ENCODE measurements around the gene HES1.

The HES1 gene

DNA sequence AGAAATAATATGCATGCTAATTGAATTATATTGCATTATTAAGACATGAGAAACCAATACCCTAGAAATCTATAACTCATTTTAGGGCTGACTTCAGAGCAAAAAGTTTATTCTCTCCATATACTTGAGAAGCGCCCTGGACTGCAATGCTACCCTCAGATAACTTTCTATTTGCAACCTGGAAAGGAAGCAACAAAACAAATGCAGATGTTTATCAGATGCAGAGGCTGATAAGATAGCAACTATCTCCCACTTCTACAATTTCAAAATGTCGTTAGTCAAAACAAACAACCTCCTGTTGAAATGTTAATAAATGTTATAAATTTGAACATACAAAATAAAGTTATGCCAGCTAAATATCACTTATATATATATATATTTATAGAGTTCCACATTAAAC, 34.8 kb downstream of the HES1 start:
- DNase-seq: no peak

DNA sequence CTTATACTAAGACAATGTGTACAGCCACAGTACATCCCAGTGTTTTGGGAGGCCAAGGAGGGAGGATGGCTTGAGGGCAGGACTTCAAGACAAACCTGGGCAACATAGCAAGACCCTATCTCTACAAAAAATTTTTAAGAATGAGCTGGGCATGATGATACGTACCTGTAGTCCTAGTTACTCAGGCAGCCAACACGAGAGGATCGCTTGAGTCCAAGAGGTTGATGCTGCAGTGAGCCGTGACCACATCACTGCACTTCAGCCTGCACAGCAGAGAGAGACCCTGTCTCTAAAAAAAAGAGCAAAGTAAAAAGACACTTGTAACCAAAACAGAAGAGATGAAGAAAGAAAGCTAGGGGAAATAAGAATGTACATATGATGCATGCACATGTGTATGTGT, 38.5 kb downstream of the HES1 start:
- DNase-seq: no peak

DNA sequence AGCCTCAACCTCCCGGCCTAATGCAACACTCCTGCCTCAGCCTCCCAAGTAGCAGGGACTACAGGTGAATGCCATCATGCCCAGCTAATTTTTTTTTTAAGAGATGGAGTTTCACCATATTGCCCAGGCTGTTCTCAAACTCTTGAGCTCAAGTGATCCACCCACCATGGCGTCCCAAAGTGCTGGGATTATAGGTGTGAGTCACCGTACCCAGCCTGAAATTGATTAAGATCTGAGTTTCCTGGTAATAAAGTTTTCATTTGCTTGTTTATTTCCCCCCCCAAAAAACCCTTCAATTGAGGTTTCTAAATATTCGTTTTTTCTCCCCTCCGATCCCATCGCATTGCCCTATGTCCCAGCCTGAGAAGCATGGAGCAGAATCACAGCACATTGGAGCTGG, 39.0 kb downstream of the HES1 start:
- no peak for DNase-seq

DNA sequence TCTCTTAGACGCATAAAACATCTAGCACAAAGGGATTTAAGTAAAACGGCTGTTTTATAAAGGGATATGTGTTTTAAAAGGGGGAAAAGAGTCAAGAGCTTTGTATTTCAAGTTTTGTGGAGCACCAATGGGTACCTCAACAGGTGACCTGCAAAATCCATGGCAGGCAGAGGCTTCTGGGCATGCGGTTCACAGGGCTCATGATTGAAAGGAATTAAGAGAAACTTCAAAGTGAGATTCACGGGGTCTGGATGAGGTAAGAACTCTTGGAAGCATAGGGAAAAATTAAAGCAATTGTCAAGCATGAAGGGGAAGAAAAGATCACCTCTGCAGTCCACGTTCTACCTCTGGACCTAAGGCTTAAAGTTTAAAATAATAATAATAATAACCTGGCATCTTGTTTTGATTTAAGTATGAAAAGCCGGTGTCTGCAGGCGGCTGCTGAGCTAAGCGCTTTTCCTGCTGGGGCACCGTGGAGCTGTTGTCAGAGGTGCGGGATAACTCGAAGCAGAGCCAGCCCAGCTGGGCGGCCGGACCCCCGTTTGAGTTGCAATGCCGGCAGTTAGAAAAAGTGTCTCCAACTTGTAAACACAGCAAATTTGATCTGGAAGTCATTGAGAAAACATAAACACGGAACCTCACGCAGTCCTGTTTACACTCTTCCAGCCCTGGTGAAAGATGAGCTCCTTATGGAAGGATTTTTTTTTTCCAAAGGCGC, 40.5 kb downstream of the HES1 start:
- no peak for DNase-seq

DNA sequence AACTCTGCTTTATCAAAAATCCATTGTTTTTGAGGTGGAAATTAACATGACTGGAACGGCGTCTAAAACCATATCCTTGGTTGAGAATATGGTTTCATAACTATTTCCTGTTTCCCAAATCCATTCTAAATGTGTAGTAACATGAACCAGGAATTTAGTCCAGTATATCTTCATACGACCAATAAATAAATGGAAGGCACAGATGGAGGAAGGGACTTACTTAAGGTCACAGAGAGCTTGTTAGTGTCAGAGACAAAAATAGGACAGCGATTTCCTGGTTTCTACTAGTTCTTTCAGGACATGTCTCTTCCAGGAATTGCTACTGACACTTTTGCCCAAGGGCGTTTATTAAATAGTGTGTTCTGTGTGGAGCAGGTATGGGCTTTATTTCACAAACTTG, 41.2 kb downstream of the HES1 start:
- DNase-seq: no peak

DNA sequence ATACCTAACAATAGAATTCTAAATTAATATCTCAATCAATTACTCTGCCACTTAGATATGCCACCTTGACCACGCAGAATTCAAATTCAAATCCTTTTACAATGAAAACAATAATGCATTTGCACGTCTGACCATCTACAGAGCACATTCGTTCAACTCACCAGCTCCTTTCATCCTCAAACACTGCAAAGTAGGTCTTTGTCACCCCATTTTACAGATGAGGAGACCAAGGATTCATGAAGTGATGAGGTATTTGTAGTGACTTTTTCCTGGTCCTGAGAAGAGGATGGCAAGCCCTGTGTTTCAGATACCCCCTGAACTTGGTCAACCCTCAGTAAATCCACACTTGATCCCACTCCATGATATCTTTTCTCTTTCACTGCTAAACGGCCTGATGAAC, 42.2 kb downstream of the HES1 start:
- DNase-seq: no peak

DNA sequence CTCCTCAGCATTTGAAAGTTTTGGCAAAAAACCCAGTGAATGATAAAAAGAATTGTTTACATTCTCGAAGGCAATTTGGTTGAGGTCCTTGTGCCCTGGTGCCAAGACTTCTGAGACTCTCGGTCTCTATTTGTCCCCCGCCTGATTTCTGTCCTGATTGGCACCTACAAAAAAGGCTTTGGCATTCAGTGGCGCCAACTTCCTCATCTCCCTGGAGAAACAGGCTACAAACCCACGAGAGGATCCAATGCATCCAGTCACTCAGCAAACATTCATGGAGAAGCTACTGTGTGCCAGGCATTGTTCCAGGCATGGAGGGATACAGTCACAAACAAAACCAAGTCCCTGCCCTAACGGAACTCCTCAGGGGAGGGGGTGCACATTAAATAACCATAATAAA, 42.7 kb downstream of the HES1 start:
- no peak for DNase-seq

DNA sequence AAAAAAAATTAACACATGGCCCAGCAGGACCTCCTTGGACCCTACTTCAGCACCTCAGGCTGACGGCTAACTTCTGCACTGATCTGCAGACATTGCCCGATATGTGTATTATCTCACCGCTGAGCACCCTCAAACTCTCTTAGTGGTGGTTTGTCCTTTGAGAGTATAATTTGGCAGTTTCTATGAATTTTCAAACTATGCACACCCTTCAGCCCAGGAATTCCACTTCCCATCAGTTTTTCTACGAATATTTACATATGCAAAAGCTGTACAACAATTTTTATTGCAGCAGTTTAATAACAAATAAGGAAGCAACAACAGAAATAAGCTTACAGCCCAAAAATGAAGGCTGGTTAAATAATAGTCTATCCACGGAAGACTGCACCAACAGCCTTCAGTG, 44.6 kb downstream of the HES1 start:
- DNase-seq: no peak

DNA sequence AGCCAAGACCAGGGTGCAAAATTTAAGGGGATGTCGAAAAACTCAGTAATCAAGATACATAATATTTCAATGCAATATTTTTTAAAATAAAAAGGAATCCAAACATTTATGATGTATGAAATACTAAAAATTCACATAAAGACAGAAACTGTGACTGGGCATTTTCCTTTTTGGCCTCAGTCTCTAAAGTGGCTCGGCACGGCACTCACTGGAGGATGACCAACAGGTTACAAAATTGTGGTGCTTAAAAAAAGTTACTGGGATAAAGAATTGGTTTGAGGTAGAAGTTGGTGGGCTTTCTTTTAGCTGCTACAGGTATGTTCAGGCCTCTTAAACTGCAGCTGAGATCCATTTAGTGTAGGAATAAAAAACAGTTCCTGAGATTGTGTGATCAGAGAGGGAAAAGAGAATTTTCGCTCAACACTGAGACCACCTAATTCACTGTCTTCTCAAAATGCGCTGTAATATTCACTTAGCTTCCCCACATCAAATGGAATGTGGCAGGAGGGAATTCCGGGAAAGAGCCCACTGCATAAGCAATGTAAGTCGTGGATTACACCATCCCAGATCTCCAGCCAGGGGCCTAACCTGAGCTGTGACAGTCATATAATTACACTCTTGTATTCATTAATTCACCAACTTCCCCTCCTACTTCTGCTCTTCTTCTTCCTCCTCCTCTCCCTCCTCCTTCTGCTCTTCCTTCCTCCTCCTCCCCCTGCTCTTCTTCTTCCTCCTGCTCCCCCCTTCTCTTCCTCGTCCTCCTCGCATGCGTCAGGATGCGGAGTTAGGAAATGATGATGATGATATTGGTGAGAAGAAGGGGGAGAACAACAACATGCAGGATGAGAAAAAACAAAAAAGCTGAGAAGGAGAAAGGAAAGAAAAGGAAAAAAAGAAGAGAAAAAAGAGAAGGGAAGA, 45.9 kb downstream of the HES1 start:
- DNase-seq: no peak

DNA sequence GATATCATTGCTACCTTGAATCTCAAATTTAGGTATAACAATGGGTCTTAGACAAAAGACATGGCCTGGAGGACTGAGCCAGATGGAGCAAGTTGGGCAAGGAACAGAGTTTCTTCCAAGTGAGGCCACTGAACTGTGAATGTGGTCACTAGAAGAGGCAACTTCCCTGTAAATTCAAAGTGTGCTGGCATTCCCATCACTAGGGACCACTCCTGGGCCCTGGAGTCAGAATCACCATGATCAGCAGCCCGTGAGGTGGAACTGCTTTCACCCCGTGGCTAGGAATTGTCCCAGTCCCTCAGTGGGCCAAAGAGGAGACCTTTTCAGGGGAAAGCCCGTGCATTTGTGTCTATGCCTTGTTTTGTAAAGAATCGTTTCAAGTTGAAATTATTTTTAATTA, 47.3 kb downstream of the HES1 start:
- DNase-seq: no peak

DNA sequence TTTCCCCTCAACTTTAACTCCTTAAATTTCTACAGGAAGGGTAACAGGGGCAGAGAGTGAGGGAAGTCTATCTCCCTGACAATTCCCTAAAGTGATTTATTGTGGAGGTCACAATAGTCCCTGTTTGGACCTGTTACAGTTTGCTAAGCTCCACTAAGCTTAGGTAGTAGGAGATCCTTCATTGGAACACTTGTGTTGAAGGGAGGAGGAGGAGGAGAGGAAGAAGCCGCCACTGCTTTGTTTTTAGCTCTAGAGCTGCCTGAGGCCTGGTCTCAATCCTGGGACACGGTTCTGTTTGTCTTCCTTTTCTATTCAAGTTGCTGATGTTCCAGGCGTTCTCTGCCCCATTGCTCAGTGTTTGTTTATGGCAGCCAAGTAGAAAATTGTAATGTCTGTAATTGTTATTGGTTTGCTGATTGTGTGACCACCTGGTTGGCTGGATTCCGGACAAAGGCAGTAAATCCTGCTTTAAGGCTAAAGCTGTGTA, 48.4 kb downstream of the HES1 start:
- DNase-seq: no peak

DNA sequence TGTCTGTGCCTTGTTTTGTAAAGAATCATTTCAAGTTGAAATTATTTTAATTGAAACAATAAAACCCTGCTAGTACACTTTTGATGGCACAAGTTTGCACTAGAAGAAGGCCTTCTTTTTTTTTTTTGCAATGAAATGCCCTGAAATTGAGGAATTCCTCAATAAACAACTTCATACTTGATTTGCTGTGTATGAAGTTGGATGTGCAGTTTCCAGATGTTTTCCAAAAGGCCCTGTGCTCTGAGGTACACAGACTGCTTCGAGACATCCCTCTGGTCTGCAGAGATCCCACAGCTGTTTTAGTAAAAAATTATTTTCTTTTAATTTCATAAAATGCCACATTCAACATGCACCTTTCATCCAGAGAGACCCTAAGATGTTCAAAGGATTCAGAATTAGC, 48.9 kb downstream of the HES1 start:
- no peak for DNase-seq

DNA sequence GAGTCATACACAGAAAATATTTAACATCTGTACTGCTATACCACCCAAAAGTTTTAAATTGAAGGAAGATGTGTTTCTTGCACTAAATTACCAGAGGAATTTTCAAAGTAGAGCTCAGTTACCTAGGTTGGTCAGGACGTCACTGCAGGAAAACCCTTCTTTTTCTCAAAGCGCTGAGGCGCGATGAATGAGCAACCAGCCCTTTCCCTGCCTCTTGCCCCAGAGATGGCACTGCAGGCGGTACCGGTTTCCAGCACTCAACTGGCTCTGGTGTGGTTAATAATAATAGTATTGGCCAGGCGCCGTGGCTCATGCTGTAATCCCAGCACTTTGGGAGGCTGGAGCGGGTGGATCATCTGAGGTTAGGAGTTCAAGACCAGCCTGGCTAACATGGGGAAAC, 49.3 kb downstream of the HES1 start:
- no peak for DNase-seq

DNA sequence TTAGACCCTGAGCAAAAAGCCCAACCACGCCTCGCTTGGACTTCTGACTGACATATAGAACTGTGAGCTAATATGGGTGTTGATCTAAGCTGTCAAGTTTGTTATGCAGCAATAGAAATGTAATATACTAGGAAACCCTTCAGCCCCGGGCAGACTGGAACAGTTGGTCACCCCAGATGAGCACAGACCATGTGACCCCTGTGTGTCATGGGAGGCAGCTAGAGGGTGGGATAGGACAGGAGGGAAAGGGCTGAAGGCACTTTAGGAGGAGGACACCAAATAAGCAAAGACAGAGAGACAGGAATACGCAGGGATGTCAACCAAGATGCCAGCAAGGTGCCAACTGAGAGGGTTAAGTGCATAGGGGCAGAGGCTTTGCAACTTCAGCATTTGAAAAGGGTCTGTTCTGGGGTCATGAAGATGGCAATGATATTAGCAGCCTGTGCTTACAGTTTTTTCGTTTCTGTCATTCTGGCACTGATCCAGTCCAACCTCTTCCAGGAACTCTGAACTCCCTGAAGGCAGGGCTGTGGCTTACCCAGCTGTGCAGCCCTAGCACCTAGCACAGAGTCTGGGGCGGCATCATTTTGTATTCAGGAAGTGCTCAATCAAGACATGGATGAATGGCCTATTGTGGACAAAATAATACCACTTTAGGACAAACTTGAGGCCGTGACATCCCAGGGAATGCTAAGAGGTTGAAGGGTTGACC, 51.4 kb downstream of the HES1 start:
- no peak for DNase-seq
